Retinal pigment epithelial cell (primary cell): ENCODE data around the gene DNASE2B.

Experiments used
- DNase-seq: peaks from one replicate; pipeline ENCODE4 v3.0.0-alpha.2; 2010; ENCODE audit warnings: low read depth
- H3K4me3 ChIP-seq: 2 replicates; pipeline ENCODE4 v1.5.1; 2011; ENCODE audit warnings: mild to moderate bottlenecking, low read length, control low read depth, moderate library complexity
- CTCF ChIP-seq: conservative IDR thresholded peaks from 2 replicates; pipeline ENCODE4 v1.5.1; 2011; ENCODE audit warnings: low read depth, low read length, control low read depth, inconsistent platforms

DNASE2B gene

GRCh38 chr1:84412316-84412942 is 14.1 kb downstream of the DNASE2B start:
- no peak for TF ChIP-seq CTCF
- peak; percentile 26 for DNase-seq
- no peak overlapping the region for H3K4me3 ChIP-seq

DNA sequence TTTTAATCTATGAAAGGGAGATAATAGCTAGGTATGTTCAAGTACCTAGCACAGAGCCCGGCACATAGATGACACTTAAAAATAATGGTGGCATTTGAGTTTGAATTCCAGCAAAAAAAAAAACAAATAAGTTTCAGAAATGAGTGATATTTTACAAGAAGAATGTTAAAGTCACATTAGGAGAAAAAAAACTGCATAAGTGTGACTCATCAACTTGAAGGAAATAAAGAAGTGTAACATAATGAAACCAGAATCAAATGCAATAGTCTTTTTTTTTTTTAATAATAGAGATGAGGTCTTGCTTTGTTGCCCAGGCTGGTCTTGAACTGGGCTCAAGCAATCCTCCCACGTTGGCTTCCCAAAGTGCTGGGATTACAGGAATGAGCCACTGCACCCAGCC is 17.1 kb downstream of the DNASE2B start:
- no peak for DNase-seq
- no peak overlapping the region for H3K4me3 ChIP-seq
- no peak for TF ChIP-seq CTCF

GRCh38 chr1:84422909-84423308 is 24.6 kb downstream of the DNASE2B start:
- no peak for DNase-seq
- H3K4me3 ChIP-seq = no peak overlapping the region
- no peak for TF ChIP-seq CTCF

DNA sequence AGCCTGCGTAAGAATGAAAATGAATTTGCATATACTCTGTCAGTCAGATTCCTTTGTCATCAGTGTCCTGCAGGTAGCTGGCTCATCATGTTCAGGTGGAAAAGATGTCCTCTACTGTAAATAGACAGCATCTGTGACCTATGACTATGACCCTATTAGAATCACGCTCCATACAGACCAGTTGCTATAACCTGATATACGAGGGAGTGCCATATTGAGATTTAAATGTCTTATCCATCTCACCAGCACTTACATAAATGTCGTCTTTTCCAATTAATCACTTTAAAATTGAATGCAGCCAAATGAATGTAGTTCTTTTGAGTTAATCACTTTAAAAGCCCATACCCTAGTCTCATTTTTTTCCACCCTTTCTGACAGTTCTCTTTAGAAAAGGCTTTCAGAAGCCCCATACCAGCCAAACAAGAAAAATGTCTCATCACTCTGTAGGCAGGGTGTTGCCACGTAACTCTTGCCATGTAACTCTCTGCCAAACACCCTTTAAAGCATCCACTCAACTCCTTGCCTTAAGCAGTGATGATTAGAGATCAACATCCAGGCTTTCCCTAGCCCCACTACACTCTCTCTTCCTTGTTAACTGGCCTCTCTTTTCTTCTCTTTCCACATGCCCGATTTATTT is 26.3 kb downstream of the DNASE2B start:
- TF ChIP-seq CTCF = no peak
- no peak overlapping the region for H3K4me3 ChIP-seq
- no peak for DNase-seq

GRCh38 chr1:84425150-84425896 is 27.0 kb downstream of the DNASE2B start:
- H3K4me3 ChIP-seq = no peak overlapping the region
- no peak for TF ChIP-seq CTCF
- DNase-seq = no peak

DNA sequence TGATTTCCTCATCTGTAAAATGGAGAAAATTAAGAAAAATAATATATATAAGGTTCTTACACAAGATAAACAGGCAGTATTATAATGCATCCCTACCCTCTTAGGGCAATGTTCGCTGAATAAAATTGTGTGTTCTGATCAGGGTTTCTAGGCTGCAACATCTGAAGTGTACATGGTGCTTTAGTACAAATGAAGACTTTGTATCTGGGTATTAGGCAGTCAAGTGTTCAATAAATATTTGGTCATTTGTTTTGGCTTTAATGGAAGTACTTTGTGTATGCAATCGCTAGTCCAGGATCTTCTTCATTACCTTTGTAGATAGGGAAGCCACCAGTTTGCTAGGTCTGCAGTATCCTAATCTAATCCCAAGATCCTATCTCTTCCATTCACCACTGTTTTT is 28.1 kb downstream of the DNASE2B start:
- no peak for TF ChIP-seq CTCF
- H3K4me3 ChIP-seq = no peak overlapping the region
- DNase-seq = no peak
